ENCODE results near the gene DROSHA. TPM values are rescaled to one million over a fixed set of nuclear protein-coding genes. Genes with fewer than 3 reads are reported as not detected.

DROSHA gene
- total RNA-seq, 1 experiment from 2014 or later = 106 TPM

- Histone ChIP-seq H3K23ac (ENCODE audit: insufficient read length, low read depth, low read length) (no peak overlapping the region), H3K79me1 (ENCODE audit: insufficient read depth, low read depth, low read length, poor library complexity, severe bottlenecking) (no peaks in the 10 kb centered on the region), H4K8ac (replicated peaks; ENCODE audit: insufficient read length, low read depth, low read length) (no peak overlapping the region), H3T11ph (ENCODE audit: low read length) (no peak overlapping the region), H4K91ac (ENCODE audit: insufficient read length, low read depth, low read length) (no peak overlapping the region), H2BK20ac (ENCODE audit: low read depth, low read length, poor library complexity, severe bottlenecking) (no peak overlapping the region), H2AFZ (ENCODE audit: low read length) (no peak overlapping the region), H3K23me2 (ENCODE audit: insufficient read length, low read depth, low read length, poor library complexity, severe bottlenecking) (no peaks in the 10 kb centered on the region), H3K18ac (ENCODE audit: insufficient read length, low read depth, low read length) (no peak overlapping the region), H2BK12ac (ENCODE audit: insufficient read length, low read depth, low read length) (no peak overlapping the region), H3K4me2 (ENCODE audit: insufficient read depth, insufficient read length, low read length) (no peak overlapping the region), H3K27me3 (ENCODE audit: insufficient read depth, low read length) (no peaks in the 10 kb centered on the region), H4K5ac (ENCODE audit: insufficient read length, low read depth, low read length) (no peak overlapping the region), H3K56ac (ENCODE audit: insufficient read length, low read depth, low read length) (no peak overlapping the region), H3K4me1 (ENCODE audit: insufficient read depth, low read length) (peaks cover 4% of the 10 kb centered on the region; the same call in 1 of the 2 replicates), H4K20me1 (ENCODE audit: control insufficient read depth, insufficient read depth, insufficient read length) (no peaks in the 10 kb centered on the region), H3K79me2 (ENCODE audit: insufficient read depth, low read length) (no peaks in the 10 kb centered on the region), H3K9me3 (ENCODE audit: control insufficient read depth, low read depth, low read length) (no peaks in the 10 kb centered on the region), H2BK120ac (ENCODE audit: low read depth, low read length, poor library complexity, severe bottlenecking) (no peak overlapping the region), H3K14ac (ENCODE audit: insufficient read depth, low read length) (no peak overlapping the region), H3K9ac (ENCODE audit: extremely low read depth, insufficient read length, low read length) (no peak overlapping the region), H3K4ac (ENCODE audit: low read depth, low read length) (no peak overlapping the region), H2BK15ac (ENCODE audit: low read depth, low read length) (no peak overlapping the region), H3K27ac (ENCODE audit: insufficient read length, low read depth, low read length) (no peak overlapping the region), H2BK5ac (ENCODE audit: insufficient read length, low read length) (no peak overlapping the region), H2AK5ac (ENCODE audit: insufficient read length, low read length) (no peak overlapping the region)
- no peaks in the 10 kb centered on the region for H3K9me3 Mint-ChIP-seq
- H3K4me3 Mint-ChIP-seq = no peak overlapping the region
- WGBS (ENCODE audit: extremely low coverage, insufficient read length, low lambda C conversion rate) = no CpG with 5 or more reads among the region's 4 CpGs
- no peak for DNase-seq
- no peak for TF ChIP-seq CTCF (conservative IDR thresholded peaks at IDR 0.05)
- H3K27ac Mint-ChIP-seq = no peak overlapping the region
- peaks cover 26 to 28% of the 10 kb centered on the region in 2 experiments for H3K4me1 Mint-ChIP-seq
- H3K27me3 Mint-ChIP-seq (ENCODE audit: low read depth) = no peaks in the 10 kb centered on the region; the same call in 1 of the 2 replicates
- H3K36me3 Mint-ChIP-seq (ENCODE audit: insufficient read depth in 1 of 3, low read depth in 3 of 3) = no peaks in the 10 kb centered on the region
These were observed 150.6 kb downstream of the DROSHA start for GRCh38 chr5:31381299-31381698.

Measured in H9 (cell line).